PC-3 (cell line): ENCODE results near the gene XIRP1. TPM values are rescaled to one million over a fixed set of nuclear protein-coding genes. Genes with fewer than 3 reads are reported as not detected.

Experiments used
- ATAC-seq: fragments of 200-7000 bp; cut with Tn5 transposase; 2 replicates; pipeline ENCODE4 v1.9.1; 2020; ENCODE audit warnings: mild to moderate bottlenecking, moderate library complexity
- BruUV-seq: library from RNA; stranded (reverse); fragments of 400-500 nt; replicated peaks from 2 replicates; lab custom pipeline; 2021; lab: Mats Ljungman, UMichigan
- CTCF ChIA-PET: fragments of 300-600 bp; sonication (Branson Sonifier 250); formaldehyde crosslinking; loops from one replicate; lab custom pipeline; 2022; ENCODE audit warnings: antibody characterized with exemption; lab: Charles Lee
- POLR2A ChIA-PET: fragments of 300-600 bp; sonication (Branson Sonifier 250); formaldehyde crosslinking; loops from one replicate; lab custom pipeline; 2022; ENCODE audit warnings: antibody characterized with exemption; ENCODE audit not compliant: unreplicated experiment; lab: Charles Lee
- DNase-seq: peaks from one replicate; pipeline ENCODE4 v3.0.0-alpha.2; 2015
- H2AFZ ChIP-seq: fragments of 300-600 bp; sonication (generic); 2 replicates; pipeline ENCODE4 v1.6.0; 2016; ENCODE audit warnings: antibody characterized with exemption, low read length
- H3F3A ChIP-seq: fragments of 300-600 bp; sonication (generic); one replicate; pipeline ENCODE4 v1.6.0; 2017; ENCODE audit warnings: antibody characterized with exemption, low read length, control low read depth, mild to moderate bottlenecking; ENCODE audit not compliant: unreplicated experiment
- H3K27ac ChIP-seq: fragments of 300-600 bp; sonication (generic); 2 replicates; pipeline ENCODE4 v1.5.1; 2016; ENCODE audit warnings: mild to moderate bottlenecking, low read length
- H3K27me3 ChIP-seq: fragments of 300-600 bp; sonication (generic); 2 replicates; pipeline ENCODE4 v1.6.1; 2016; ENCODE audit warnings: low read length, mixed read lengths
- H3K36me3 ChIP-seq: fragments of 300-600 bp; sonication (generic); 2 replicates; pipeline ENCODE4 v1.6.1; 2016; ENCODE audit warnings: low read depth, mixed run types, low read length, mixed read lengths
- H3K4me1 ChIP-seq: fragments of 300-600 bp; sonication (generic); 2 replicates; pipeline ENCODE4 v1.5.1; 2016; ENCODE audit warnings: low read length; ENCODE audit not compliant: insufficient read depth
- H3K4me2 ChIP-seq: fragments of 300-600 bp; sonication (generic); 2 replicates; pipeline ENCODE4 v1.6.0; 2016; ENCODE audit warnings: low read length
- H3K4me3 ChIP-seq: fragments of 300-600 bp; sonication (generic); 2 replicates; pipeline ENCODE4 v1.5.1; 2016; ENCODE audit warnings: mild to moderate bottlenecking, low read length, mixed read lengths
- H3K79me2 ChIP-seq: fragments of 300-600 bp; sonication (generic); 2 replicates; pipeline ENCODE4 v1.6.1; 2017; ENCODE audit warnings: low read length, mixed read lengths
- H3K9ac ChIP-seq: fragments of 300-600 bp; sonication (generic); 2 replicates; pipeline ENCODE4 v1.6.0; 2016; ENCODE audit warnings: mild to moderate bottlenecking, low read length
- H3K9me2 ChIP-seq: fragments of 300-600 bp; sonication (generic); replicated peaks from 2 replicates; pipeline ENCODE4 v1.6.1; 2016; ENCODE audit warnings: mixed run types, low read length, mixed read lengths
- H3K9me3 ChIP-seq: fragments of 300-600 bp; sonication (generic); 2 replicates; pipeline ENCODE4 v1.6.1; 2016; ENCODE audit warnings: low read length, mixed read lengths
- H4K20me1 ChIP-seq: fragments of 300-600 bp; sonication (generic); 2 replicates; pipeline ENCODE4 v1.6.1; 2016; ENCODE audit warnings: low read length, mixed read lengths
- EZH2 ChIP-seq: fragments of 300-600 bp; sonication (generic); IDR thresholded peaks from one replicate; pipeline ENCODE4 v1.6.1; 2017; ENCODE audit warnings: antibody characterized with exemption, mild to moderate bottlenecking, low read length; ENCODE audit not compliant: unreplicated experiment
- EZH2phosphoT487 ChIP-seq: fragments of 300-600 bp; sonication (generic); IDR thresholded peaks from 2 replicates; pipeline ENCODE4 v1.6.1; 2018; ENCODE audit warnings: mild to moderate bottlenecking, antibody characterized with exemption, low read length, borderline replicate concordance
- intact Hi-C: fragments of 100-400 bp; cut with micrococcal nuclease; formaldehyde crosslinking; loops from 2 replicates; pipeline ENCODE4 v1.9.0; 2023
- total RNA-seq: library from RNA; depleted of rRNA; stranded (reverse); fragments of >200 nt; gene quantifications from 2 replicates; pipeline ENCODE4 v1.2.3, GENCODE V29; 2014
- TF ChIP-seq, protein P1 (sequence below): fragments of 300-600 bp; sonication (generic); conservative IDR thresholded peaks from 2 replicates; pipeline ENCODE4 v1.5.1; 2017; ENCODE audit warnings: antibody characterized with exemption, low read depth, mild to moderate bottlenecking, low read length

XIRP1 gene
- total RNA-seq, 1 experiment from 2014 or later, result not detected

DNA sequence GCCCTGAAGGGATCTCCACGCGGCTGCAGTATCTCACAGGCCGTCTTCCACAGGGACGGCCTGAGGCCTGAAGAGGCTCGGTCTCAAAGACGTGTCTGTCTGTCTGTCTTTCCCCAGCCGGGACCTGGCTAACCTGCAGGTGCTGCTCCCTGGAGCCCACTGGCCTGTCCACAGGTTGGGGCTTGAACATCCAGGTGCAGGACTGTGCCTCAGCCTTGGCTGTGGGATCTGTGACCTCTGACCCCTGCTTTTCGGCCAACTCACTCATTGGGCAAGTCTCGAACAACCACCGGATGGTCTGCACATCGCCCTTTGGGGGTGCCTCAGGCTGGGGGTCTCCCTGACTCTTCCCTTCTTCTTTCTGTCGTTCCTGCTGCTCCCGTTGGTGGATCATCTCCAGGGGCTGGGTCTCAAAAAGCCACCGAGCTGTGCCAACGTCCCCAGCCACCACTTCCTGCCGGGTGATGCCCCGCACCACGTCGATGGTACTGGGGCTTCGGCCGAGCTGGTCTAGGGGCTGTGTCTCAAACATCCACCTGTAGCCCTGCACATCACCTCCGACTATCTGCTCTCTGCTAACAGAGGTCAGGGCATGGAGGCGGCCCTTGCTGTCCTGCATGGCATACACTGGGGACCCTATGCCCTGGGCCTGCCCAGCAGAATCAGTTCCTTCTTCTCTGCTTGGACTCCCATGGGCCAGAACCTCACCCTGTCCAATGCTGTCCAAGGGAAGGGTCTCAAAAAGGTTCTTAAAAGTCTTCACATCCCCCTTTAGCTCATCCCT is 4.8 kb downstream of the XIRP1 start:
- BruUV-seq, result no TSS peak
- H3K4me3 ChIP-seq, result no peak overlapping the region
- no peaks in the 10 kb centered on the region for H3K27me3 ChIP-seq
- no peak overlapping the region for H3K4me2 ChIP-seq
- POLR2A ChIA-PET, result no interaction called here
- H3K36me3 ChIP-seq, result no peaks in the 10 kb centered on the region
- DNase-seq (no peak), ATAC-seq (no peak)
- H3K9me3 ChIP-seq, result no peaks in the 10 kb centered on the region
- CTCF ChIA-PET, result interaction anchor here (4.3 kb wide), 1 partner anchor 101 kb away, joined by 46 read pairs; no protein-coding TSS in a partner anchor
- intact Hi-C loops, result loop anchor here (2.0 kb wide), 1 partner anchor 191 kb away; no protein-coding TSS in a partner anchor
- no peak overlapping the region for H3K9ac ChIP-seq
- no peaks in the 10 kb centered on the region for H3F3A ChIP-seq
- no peak overlapping the region for H2AFZ ChIP-seq
- H4K20me1 ChIP-seq, result no peaks in the 10 kb centered on the region
- no peak overlapping the region for H3K27ac ChIP-seq
- no peaks in the 10 kb centered on the region for H3K4me1 ChIP-seq
- TF ChIP-seq EZH2phosphoT487 (no peak), EZH2 (no peak)
- TF ChIP-seq, protein P1, sequence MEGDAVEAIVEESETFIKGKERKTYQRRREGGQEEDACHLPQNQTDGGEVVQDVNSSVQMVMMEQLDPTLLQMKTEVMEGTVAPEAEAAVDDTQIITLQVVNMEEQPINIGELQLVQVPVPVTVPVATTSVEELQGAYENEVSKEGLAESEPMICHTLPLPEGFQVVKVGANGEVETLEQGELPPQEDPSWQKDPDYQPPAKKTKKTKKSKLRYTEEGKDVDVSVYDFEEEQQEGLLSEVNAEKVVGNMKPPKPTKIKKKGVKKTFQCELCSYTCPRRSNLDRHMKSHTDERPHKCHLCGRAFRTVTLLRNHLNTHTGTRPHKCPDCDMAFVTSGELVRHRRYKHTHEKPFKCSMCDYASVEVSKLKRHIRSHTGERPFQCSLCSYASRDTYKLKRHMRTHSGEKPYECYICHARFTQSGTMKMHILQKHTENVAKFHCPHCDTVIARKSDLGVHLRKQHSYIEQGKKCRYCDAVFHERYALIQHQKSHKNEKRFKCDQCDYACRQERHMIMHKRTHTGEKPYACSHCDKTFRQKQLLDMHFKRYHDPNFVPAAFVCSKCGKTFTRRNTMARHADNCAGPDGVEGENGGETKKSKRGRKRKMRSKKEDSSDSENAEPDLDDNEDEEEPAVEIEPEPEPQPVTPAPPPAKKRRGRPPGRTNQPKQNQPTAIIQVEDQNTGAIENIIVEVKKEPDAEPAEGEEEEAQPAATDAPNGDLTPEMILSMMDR, result no peak
- H3K9me2 ChIP-seq, result no peaks in the 10 kb centered on the region
- no peaks in the 10 kb centered on the region for H3K79me2 ChIP-seq

DNA sequence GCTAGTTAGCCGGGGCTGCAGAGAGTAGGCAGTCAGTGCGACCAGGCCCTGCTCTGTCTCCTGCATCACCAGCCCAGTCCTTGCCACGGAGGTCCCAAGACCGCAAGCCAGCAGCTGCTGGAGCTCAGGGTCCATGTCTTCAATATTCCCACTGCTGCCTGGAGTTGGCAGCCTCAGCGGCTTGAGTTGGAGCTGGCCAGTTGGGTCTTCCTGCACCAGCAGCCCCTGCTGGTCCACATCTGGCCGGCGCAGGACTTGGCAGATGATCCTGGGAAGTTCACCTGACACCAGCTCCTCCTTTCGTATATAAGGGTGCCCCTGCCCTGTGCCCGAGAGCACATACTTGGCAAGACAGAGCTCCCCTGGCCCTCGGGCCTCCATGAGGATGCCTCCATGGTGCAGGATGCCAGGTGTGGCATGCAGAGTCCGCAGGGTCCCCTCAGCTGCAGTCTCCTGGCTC is 5.7 kb downstream of the XIRP1 start:
- no peaks in the 10 kb centered on the region for H3F3A ChIP-seq
- intact Hi-C loops, result no loop called here
- H3K4me2 ChIP-seq, result no peak overlapping the region
- ATAC-seq, result no peak
- no peak for DNase-seq
- no peak overlapping the region for H3K4me3 ChIP-seq
- no peaks in the 10 kb centered on the region for H3K4me1 ChIP-seq
- CTCF ChIA-PET, result no interaction called here
- H3K36me3 ChIP-seq, result no peaks in the 10 kb centered on the region
- no peak overlapping the region for H3K9ac ChIP-seq
- no peak overlapping the region for H2AFZ ChIP-seq
- no peaks in the 10 kb centered on the region for H3K79me2 ChIP-seq
- H3K27me3 ChIP-seq, result no peaks in the 10 kb centered on the region
- BruUV-seq, result no TSS peak
- no peak overlapping the region for H3K27ac ChIP-seq
- H3K9me3 ChIP-seq, result no peaks in the 10 kb centered on the region
- POLR2A ChIA-PET, result no interaction called here
- TF ChIP-seq, protein P1, result no peak
- TF ChIP-seq EZH2phosphoT487 (no peak), EZH2 (no peak)
- no peaks in the 10 kb centered on the region for H3K9me2 ChIP-seq
- H4K20me1 ChIP-seq, result no peaks in the 10 kb centered on the region

DNA sequence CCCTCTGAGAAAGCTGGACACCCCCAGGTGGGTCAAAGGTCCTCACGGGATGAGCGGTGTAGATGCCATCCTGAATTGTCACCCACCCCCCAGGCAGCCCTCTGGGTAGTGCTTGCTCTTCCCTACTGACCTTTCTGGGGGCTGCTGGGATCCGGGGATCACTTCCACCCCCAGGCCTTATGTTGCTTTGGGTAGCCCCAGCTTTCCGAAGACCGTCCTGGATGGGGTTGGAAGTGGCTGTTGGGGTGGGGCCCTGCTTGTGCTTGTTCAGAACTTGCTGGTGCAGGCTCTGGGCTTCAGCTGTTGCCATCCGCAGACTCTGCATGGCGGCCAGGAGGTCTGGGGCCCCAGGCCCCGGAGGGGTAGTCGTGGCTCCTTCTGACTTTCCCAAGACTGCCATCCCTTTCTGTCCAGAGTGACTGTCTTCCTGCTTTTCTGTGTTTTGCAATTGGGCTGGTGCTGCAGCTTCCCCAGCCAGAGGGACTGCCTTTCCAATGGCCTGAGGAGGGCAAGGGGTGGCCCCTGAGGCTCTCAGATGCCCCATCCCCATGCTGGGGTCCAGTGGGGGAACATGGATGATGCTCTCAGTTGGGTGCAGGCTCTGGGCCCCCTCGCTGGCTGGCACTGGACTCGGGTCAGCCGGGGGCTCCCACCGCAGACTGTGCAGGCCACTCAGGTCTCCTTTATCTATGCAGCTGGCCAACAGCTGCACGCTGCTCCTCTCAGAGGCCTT is 6.3 kb downstream of the XIRP1 start:
- no peak overlapping the region for H3K4me3 ChIP-seq
- CTCF ChIA-PET, result no interaction called here
- no peak overlapping the region for H3K27ac ChIP-seq
- DNase-seq, result no peak
- H3K9me3 ChIP-seq, result no peaks in the 10 kb centered on the region
- no peak overlapping the region for H2AFZ ChIP-seq
- H3K9ac ChIP-seq, result no peak overlapping the region
- no peaks in the 10 kb centered on the region for H3K36me3 ChIP-seq
- no TSS peak for BruUV-seq
- POLR2A ChIA-PET, result no interaction called here
- H3K79me2 ChIP-seq, result no peaks in the 10 kb centered on the region
- H3K9me2 ChIP-seq, result no peaks in the 10 kb centered on the region
- ATAC-seq, result no peak
- intact Hi-C loops, result no loop called here
- no peaks in the 10 kb centered on the region for H3K27me3 ChIP-seq
- H3K4me1 ChIP-seq, result peaks cover 3% of the 10 kb centered on the region; the same call in 1 of the 2 replicates
- TF ChIP-seq EZH2, result no peak
- TF ChIP-seq, protein P1, result no peak
- no peaks in the 10 kb centered on the region for H4K20me1 ChIP-seq
- H3F3A ChIP-seq, result no peaks in the 10 kb centered on the region
- H3K4me2 ChIP-seq, result no peak overlapping the region
